OCI-LY1 (cell line): ENCODE data around the gene LRRC8E.

Experiments
- CTCF ChIP-seq: fragments of 200-600 bp; sonication (generic), shearing (Covaris generic); IDR thresholded peaks from 2 replicates; pipeline ENCODE4 v1.5.1; 2017; ENCODE audit warnings: mild to moderate bottlenecking, antibody characterized with exemption, low read length, moderate library complexity, mixed read lengths
- EZH2 ChIP-seq: fragments of 200-600 bp; sonication (generic), shearing (Covaris generic); IDR thresholded peaks from 2 replicates; pipeline ENCODE4 v1.8.0; 2017; ENCODE audit warnings: borderline replicate concordance, mixed run types, mild to moderate bottlenecking, antibody characterized with exemption, low read length, moderate library complexity, mixed read lengths

- no peak for TF ChIP-seq CTCF
- TF ChIP-seq EZH2, result no peak
These were observed 32.7 kb upstream of the LRRC8E start for GRCh38 chr19:7855426-7856108.
